AML-193 (cell line): ENCODE data around the gene OPA1.

Experiments
- DNase-seq, 2 experiments: peaks; one replicate each; lab custom pipeline; 2025; lab: John Stamatoyannopoulos, UW

Gene OPA1, protein sequence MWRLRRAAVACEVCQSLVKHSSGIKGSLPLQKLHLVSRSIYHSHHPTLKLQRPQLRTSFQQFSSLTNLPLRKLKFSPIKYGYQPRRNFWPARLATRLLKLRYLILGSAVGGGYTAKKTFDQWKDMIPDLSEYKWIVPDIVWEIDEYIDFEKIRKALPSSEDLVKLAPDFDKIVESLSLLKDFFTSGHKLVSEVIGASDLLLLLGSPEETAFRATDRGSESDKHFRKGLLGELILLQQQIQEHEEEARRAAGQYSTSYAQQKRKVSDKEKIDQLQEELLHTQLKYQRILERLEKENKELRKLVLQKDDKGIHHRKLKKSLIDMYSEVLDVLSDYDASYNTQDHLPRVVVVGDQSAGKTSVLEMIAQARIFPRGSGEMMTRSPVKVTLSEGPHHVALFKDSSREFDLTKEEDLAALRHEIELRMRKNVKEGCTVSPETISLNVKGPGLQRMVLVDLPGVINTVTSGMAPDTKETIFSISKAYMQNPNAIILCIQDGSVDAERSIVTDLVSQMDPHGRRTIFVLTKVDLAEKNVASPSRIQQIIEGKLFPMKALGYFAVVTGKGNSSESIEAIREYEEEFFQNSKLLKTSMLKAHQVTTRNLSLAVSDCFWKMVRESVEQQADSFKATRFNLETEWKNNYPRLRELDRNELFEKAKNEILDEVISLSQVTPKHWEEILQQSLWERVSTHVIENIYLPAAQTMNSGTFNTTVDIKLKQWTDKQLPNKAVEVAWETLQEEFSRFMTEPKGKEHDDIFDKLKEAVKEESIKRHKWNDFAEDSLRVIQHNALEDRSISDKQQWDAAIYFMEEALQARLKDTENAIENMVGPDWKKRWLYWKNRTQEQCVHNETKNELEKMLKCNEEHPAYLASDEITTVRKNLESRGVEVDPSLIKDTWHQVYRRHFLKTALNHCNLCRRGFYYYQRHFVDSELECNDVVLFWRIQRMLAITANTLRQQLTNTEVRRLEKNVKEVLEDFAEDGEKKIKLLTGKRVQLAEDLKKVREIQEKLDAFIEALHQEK

GRCh38 chr3:193592841-193593667, at the start of gene OPA1:
TSS of gene OPA1 (plus strand) at chr3:193593208. CDS start at chr3:193593378, 170 bp downstream.
- DNase-seq, result peak; percentile 96 to 98

- no peak for DNase-seq
Measured at GRCh38 chr3:193544289-193544688, 48.7 kb upstream of the OPA1 start.

DNA sequence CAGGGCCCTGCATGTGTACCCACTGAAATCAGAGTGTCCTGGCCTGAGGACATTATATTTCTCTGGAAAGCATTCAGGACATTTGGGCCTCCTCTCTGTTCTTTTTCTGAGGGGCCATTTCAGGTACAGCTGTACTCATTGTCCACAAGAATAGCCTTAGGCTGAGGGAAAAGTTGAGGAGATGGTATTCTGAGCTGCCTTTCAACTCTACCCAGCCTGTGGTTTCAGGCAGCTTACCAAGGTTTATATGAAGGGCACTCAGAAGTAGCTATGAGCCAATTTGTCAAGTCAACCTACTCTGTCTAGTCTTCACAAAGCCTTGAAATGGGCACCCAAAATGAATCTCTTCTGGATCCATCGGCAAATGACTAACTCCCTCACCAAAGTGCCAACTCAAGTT, 47.7 kb upstream of the OPA1 start:
- no peak for DNase-seq

DNA sequence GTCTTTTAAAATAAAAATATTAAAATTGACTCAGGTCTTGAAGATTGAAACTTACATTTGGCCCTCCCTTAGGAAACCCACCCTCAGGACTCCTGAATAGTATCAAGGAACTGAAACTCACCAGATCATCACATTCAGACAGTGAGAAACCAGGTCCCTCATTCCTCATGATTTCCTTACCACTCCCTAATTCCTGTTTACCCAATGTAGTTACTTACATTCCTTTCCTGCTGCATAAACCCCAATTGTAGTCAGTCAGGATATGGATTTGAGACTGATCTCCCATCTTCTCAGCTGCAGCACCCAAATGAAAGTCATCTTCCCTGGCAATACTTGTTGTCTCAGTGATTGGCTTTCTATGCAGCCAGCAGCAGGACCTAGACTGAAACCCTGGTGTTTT, 46.9 kb upstream of the OPA1 start:
- DNase-seq, result no peak

- DNase-seq, result no peak
Measured at GRCh38 chr3:193548406-193548805, 44.6 kb upstream of the OPA1 start.

DNA sequence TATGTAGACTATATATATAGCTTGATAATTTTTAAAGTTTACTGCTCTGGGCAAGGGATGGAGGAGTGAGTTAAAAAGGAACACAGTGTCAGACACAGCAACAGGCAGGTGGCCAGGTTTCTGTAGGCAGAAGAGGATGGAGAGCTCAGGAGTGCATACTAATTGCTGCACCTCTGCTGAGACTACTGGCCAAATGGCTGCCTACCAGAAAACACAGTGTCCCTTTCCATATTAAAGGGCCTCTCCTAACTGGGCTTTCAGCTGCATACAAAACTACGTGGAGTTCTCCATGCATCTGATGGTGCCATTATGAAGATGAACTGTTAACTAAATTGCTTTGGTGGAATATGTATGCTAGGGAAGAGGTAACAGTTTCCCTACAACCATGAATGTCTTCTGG, 40.1 kb upstream of the OPA1 start:
- no peak for DNase-seq

DNA sequence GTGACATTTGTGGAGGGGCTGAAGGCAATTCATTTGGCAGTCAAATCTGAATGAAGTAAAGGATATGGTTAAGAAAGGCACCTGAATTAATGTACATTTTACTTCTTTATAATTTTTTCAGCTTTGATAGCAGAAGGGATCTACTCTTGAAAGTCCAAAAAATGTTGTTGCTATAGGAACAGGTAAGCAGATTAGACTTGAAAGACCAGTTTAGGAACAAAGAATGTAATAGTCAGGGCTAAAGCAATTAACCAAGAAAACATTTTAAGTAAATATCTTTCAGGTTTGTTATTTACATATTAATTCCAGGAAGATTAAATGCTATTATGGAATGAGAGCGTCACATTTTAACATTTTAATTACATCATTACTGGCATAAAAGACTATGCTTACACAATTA, 39.4 kb upstream of the OPA1 start:
- no peak for DNase-seq

DNA sequence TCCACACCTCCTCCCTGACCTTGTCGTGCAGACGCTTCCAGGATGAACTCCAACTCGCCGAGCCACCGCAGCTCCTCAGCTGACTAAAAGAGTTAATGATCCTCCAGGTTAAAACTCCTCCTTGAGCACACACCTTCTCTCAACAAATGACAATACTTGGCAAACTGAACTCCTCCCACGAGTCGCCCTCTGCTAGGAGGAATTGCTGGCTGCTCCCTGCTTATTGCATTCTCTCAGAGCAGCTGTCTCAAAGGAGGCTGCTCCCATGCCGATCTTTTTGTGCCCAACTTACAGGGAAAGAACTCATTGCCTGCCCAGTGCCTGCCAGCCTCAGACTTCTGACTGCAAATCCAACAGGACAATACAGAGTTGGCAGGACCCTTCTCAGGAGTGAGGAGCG, 38.2 kb upstream of the OPA1 start, which contains the start of gene ATP13A4:
Gene ATP13A4, minus strand, starts transcription at position 85 of the 400 bp plus-strand sequence. CDS start 96 bp downstream, outside the sequence.
- no peak for DNase-seq

DNA sequence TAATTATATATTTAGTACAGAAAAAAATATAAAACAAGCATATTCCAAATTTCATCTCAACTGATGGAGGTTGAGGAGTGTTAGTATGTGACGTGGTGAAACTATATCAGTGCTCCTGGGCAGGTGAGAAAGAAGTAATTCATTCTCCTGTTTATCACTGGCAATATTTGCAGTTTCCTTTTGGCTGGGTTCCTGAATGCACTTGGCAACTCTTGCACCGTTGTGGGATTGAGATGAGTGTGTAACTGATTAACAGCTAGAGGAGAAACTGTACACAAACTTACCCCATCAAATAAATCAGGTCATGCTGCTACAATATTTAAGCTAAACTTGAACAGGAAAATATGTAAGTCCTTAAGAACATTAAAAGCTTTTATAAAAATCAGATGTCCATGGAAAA, 36.2 kb upstream of the OPA1 start:
- no peak for DNase-seq

GRCh38 chr3:193559100-193559499, 33.9 kb upstream of the OPA1 start:
- DNase-seq, result no peak

GRCh38 chr3:193560091-193560490, 32.9 kb upstream of the OPA1 start:
- DNase-seq, result no peak

- DNase-seq, result no peak
Measured at GRCh38 chr3:193560870-193561269, 32.1 kb upstream of the OPA1 start.

- no peak for DNase-seq
Measured at GRCh38 chr3:193563426-193563825, 29.6 kb upstream of the OPA1 start.

GRCh38 chr3:193564012-193564411, 29.0 kb upstream of the OPA1 start:
- DNase-seq, result peak in 1 of 2 experiments; percentile 36

GRCh38 chr3:193569119-193569518, 23.9 kb upstream of the OPA1 start:
- DNase-seq, result no peak

DNA sequence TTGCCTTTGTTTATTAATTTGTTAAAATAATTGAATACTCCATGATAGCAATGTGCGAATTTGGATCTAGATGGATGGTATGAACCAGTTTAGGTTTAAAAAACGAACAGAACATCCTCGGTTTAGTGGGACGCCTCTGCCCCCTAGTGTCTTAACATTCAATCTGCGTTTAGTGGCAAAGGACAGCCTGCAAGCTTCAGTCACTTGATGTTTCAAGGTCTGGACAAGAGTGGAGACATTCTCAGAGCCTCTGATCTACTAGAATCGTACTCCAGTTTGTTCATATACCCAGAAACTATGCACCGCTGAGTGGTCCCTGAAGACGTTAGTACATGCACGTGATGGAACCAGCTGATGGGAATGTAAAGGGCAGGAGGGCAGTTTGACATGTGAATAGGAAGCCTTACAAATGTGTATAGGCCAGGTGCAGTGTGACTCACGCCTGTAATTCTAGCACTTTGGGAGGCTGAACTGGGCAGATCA, 20.5 kb upstream of the OPA1 start:
- peak; percentile 66 to 85 for DNase-seq

DNA sequence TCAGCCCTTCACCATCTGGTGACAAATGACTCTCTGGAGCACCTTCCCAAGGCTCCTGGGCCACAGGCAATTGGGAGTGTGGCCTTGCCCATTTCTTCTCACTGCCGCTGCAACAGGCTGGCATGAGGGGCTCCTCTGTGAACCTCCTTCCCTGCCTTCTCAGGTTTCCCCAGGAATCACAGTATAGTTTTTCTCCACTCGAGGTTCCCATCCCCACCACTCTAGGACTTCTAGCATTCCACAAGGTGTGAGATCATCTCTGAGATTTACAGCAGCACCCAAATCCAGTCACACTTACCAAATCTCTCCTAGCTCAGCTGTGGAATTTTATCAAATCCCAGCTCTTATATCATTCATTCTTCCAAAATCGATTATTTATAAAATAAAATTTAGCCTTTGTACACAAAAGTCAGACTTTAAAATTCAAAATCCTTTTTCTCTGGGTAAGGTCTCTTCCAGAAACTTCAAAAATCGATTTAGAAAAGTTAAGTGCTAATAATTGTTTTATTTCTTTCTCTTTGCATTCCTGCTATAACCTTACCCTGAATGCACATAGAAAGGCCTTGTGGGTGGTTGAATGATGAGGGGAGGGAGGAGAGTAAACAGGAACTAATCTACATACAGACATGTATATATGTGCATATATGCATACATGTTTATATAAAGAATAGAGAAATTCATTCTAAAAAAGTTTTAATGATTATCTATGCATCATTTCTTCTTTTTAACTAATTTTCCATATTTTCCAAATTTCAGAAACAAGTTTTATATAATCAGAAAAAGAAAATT, 19.4 kb upstream of the OPA1 start:
- no peak for DNase-seq

GRCh38 chr3:193574488-193575070, 18.4 kb upstream of the OPA1 start:
- DNase-seq, result no peak

- DNase-seq, result no peak
Measured at GRCh38 chr3:193585530-193585929, 7.5 kb upstream of the OPA1 start.

DNA sequence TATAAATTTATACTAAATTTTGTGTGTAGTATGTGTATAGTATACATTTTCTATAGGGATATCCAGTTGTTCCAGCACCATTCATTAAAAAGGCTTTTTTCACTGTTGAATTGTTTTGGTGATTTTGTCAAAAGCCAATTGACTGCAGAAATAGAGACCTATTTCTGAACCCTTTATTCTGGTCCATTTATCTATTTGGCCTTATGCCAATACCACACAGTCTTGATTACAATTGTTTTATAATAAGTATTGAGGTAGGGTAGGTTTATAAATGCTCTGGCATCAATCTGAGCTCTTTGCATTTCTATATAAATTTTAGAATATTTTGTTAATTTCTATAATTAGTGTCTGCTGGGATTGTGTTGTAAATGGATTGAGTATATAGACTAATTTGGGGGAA, 6.5 kb upstream of the OPA1 start:
- no peak for DNase-seq
